Right atrium auricular region (tissue), 2 donors: ENCODE measurements around the gene SCN1A. TPM values are rescaled to one million over a fixed set of nuclear protein-coding genes. Genes with fewer than 3 reads are reported as not detected.

Source experiments
- DNase-seq: peaks from one replicate; pipeline ENCODE4 v3.0.0-alpha.2; 2019; ENCODE audit warnings: low spot score
- H3K27ac ChIP-seq, 2 donors: fragments of 200-600 bp; sonication (generic); 1 replicate in 1 of 2; 2 replicates in 1 of 2; pipeline ENCODE4 v1.5.1; 2016 to 2019
- H3K27me3 ChIP-seq, 2 donors: fragments of 200-600 bp; sonication (generic); one replicate each; pipeline versions ENCODE4 v1.5.1 to v1.6.0; 2017 to 2019
- H3K36me3 ChIP-seq: fragments of 200-600 bp; sonication (generic); one replicate; pipeline ENCODE4 v1.5.1; 2016
- H3K4me1 ChIP-seq, 2 donors: fragments of 200-600 bp; sonication (generic); one replicate each; pipeline versions ENCODE4 v1.5.1 to v1.6.0; 2017 to 2019
- H3K4me3 ChIP-seq, 2 donors: fragments of 200-600 bp; sonication (generic); 1 replicate in 1 of 2; 2 replicates in 1 of 2; pipeline ENCODE4 v1.5.1; 2017 to 2019; ENCODE audit warnings: mild to moderate bottlenecking in 1 of 2, moderate library complexity in 1 of 2
- H3K9me3 ChIP-seq, 2 donors: fragments of 200-600 bp; sonication (generic); one replicate each; pipeline ENCODE4 v1.5.1; 2019
- CTCF ChIP-seq, 2 donors: fragments of 200-600 bp; sonication (generic); IDR thresholded peaks; one replicate each; pipeline ENCODE4 v1.5.1; 2019; ENCODE audit warnings: antibody characterized with exemption in 2 of 2
- total RNA-seq, 2 donors: library from RNA; depleted of rRNA; stranded (reverse); fragments of >200 nt; gene quantifications; one replicate each; pipeline ENCODE4 v1.1.0, GENCODE V29; 2016

Gene SCN1A
- total RNA-seq, 2 donors from 2014 or later: 0.44 TPM; not detected in 1

DNA sequence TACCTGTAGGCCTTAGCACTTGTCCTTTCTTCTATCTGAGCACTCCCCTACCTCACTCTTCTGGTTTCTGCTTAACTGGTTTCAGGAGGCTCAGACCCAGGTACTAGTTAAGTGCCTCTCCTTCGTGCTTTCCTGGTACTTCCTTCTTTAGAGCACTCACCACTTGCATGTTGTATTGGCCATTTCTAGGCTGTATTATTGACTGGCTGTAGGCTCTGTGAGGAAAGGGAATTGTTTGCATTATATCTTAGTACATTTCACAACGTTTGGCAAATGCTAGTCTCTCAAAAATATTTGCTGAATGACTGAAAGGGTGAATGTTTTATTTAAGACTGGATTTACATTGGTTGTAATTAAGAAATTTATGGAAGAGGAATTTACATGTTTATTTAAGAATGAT lies 36.0 kb upstream of the SCN1A start:
- Histone ChIP-seq H3K9me3 (no peaks in the 10 kb centered on the region), H3K36me3 (no peaks in the 10 kb centered on the region), H3K27me3 (no peaks in the 10 kb centered on the region), H3K4me1 (no peaks in the 10 kb centered on the region), H3K27ac (no peak overlapping the region), H3K4me3 (no peak overlapping the region)
- no peak for DNase-seq
- TF ChIP-seq CTCF (IDR thresholded peaks at IDR 0.05): no peak

DNA sequence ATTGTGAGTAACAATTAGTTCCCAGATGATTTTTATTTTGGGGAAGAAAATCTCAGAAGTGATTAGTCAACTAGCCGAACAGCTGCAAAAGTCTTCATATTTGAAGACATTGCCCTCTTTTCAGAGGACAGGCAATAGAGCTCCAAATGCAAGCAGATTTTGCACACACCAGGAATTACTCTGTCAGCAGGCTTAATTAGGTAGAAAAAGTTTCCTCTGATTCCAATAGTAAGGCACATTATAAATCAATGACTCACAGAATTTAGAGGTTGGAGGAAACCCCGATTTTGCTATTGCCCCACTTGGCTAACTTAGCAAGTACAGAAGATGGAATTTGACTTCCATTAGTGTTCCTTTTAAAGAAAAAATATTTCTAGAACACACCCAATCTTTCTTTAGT lies 30.7 kb upstream of the SCN1A start:
- Histone ChIP-seq H3K27ac (no peak overlapping the region), H3K4me3 (no peak overlapping the region), H3K9me3 (no peaks in the 10 kb centered on the region), H3K27me3 (no peaks in the 10 kb centered on the region), H3K4me1 (no peaks in the 10 kb centered on the region), H3K36me3 (no peaks in the 10 kb centered on the region)
- no peak for DNase-seq
- TF ChIP-seq CTCF (IDR thresholded peaks at IDR 0.05): no peak

DNA sequence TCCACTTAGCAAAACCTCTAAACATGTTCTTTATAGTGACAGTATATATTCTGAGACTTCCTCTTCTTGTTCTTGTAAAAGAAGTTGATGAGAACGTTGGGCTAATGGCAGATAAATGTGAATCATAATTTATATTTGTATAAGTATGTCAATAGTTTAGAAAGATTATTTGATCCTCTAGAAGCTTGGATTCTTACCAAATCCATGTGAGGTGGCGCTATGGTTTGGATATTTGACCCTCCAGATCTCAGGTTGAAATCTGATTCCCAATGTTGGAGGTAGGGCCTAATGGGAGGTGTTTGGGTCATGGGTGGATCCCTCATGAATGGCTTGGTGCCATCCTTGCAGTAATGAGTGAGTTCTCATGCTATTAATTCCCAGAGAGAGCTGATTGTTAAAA lies 29.8 kb upstream of the SCN1A start:
- no peaks in the 10 kb centered on the region for H3K9me3 ChIP-seq
- H3K27me3 ChIP-seq: no peaks in the 10 kb centered on the region
- no peak overlapping the region for H3K4me3 ChIP-seq
- no peak for DNase-seq
- no peak for TF ChIP-seq CTCF (IDR thresholded peaks at IDR 0.05)
- H3K36me3 ChIP-seq: no peaks in the 10 kb centered on the region
- no peaks in the 10 kb centered on the region for H3K4me1 ChIP-seq
- H3K27ac ChIP-seq: no peak overlapping the region

- Histone ChIP-seq H3K4me1 (no peaks in the 10 kb centered on the region), H3K27me3 (no peaks in the 10 kb centered on the region), H3K36me3 (no peaks in the 10 kb centered on the region), H3K27ac (no peak overlapping the region), H3K4me3 (no peak overlapping the region), H3K9me3 (no peaks in the 10 kb centered on the region)
- no peak for DNase-seq
- no peak for TF ChIP-seq CTCF (IDR thresholded peaks at IDR 0.05)
These were observed 29.2 kb upstream of the SCN1A start for GRCh38 chr2:166156985-166157490.

DNA sequence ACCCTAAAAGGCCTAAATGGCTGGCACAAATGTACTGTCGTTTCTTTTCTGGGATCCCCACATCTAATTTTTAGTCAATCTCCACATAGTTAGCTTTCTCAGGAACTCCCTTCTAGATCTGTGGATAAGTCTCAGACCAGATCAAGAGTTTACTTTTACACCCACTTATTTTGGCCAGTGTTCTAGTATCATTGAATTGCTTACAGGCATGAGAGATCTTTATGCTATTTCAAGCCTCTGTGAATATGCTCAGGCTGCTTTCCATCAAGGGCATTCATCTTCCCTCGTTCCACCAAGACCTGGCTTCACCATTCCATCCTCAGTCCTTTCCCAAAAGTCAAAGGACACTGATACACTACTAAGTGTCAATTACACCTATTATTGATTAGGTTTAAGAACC lies 27.8 kb upstream of the SCN1A start:
- TF ChIP-seq CTCF (IDR thresholded peaks at IDR 0.05): no peak

DNA sequence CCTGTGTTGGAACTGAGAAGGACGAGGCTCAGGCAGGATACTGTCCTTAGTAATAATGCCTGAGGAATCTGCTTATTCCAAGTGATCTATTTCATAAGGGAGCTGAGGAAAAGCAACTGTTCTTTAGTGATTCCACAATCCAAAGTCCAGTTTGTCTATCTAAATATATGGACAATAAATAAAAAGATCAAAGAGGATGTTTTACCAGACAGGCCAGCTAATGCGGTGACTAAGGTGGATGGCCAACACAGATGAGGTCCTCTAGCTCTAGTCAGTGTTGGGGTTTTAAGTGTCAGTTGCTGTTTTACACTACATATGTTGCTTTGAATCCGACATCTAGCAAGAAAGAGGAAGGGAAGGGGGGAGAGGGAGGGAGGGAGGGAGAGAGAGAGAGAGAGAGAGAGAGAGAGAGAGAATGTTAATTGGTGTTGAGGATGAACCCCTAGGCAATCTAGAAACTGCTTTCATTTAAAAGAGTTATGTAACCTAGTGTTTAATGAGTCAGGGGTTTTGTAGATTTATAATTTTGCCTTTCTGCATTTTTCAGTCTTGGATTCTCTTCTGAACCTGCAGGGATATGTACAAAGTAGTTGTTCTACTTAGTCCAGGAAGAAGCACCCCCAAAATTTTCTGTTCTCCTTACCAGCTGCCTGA lies 27.0 kb upstream of the SCN1A start:
- H3K27ac ChIP-seq: no peak overlapping the region
- H3K4me1 ChIP-seq: no peaks in the 10 kb centered on the region
- no peak overlapping the region for H3K4me3 ChIP-seq
- H3K9me3 ChIP-seq: no peaks in the 10 kb centered on the region
- no peak for DNase-seq
- no peak for TF ChIP-seq CTCF (IDR thresholded peaks at IDR 0.05)
- no peaks in the 10 kb centered on the region for H3K27me3 ChIP-seq
- H3K36me3 ChIP-seq: no peaks in the 10 kb centered on the region

More for the DNA sequence above, 27.8 kb upstream of the SCN1A start:
- no peak overlapping the region for H3K27ac ChIP-seq
- no peaks in the 10 kb centered on the region for H3K36me3 ChIP-seq
- H3K4me1 ChIP-seq: no peaks in the 10 kb centered on the region
- DNase-seq: no peak
- no peaks in the 10 kb centered on the region for H3K27me3 ChIP-seq
- H3K9me3 ChIP-seq: no peaks in the 10 kb centered on the region
- no peak overlapping the region for H3K4me3 ChIP-seq
